ENCODE data around the gene RETREG2.

Gene RETREG2

DNA sequence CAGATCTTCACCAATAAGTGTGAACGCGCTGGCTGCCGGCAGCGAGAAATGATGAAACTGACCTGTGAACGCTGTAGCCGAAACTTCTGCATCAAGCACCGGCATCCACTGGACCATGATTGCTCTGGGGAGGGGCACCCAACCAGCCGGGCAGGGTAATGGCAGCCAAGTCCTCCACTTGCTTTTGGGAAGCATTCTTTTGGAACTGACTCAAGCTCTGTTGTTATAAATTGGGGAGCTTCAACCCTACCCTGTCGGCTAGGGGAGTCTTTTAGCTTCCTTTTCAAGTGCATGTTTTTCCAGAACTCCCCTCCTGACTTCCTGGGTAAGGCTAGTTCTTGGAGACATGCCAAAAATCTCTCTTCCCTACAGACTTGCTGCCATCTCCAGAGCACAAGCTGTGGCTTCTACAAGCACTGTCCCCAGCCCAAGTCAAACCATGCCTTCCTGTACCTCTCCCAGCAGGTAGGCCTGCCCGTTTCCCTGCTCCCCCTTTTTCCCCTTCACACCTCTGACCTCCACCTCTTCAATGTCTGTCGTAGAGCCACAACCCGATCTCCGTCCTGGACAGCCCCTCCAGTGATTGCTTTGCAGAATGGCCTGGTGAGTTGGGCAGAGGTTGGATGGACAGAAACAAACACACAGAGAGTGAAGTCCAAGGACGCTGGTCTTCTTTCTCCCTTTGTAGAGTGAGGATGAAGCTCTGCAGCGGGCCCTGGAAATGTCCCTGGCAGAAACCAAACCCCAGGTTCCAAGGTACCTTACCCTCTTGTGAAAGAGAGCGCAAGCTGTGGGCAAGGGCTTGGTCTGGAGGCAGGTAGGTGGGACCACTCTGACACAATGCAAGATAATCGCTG, 30.0 kb downstream of the RETREG2 start:
- peak overlapping the region in 6 of 7 experiments; percentile 33 to 90 (median 76) for H3K4me3 ChIP-seq (ENCODE audit: control insufficient read depth in 1 of 7, extremely low read depth in 1 of 7, insufficient read depth in 4 of 7, low read depth in 2 of 7, low read length in 6 of 7)
- CTCF ChIA-PET: interaction anchor here (0.9 to 17.2 kb wide), 11 partner anchors 9 to 87 kb away, joined by 3 to 238 read pairs (median 4); partner anchors contain the start of genes ABCB6, CNPPD1, NHEJ1 and SLC23A3

DNA sequence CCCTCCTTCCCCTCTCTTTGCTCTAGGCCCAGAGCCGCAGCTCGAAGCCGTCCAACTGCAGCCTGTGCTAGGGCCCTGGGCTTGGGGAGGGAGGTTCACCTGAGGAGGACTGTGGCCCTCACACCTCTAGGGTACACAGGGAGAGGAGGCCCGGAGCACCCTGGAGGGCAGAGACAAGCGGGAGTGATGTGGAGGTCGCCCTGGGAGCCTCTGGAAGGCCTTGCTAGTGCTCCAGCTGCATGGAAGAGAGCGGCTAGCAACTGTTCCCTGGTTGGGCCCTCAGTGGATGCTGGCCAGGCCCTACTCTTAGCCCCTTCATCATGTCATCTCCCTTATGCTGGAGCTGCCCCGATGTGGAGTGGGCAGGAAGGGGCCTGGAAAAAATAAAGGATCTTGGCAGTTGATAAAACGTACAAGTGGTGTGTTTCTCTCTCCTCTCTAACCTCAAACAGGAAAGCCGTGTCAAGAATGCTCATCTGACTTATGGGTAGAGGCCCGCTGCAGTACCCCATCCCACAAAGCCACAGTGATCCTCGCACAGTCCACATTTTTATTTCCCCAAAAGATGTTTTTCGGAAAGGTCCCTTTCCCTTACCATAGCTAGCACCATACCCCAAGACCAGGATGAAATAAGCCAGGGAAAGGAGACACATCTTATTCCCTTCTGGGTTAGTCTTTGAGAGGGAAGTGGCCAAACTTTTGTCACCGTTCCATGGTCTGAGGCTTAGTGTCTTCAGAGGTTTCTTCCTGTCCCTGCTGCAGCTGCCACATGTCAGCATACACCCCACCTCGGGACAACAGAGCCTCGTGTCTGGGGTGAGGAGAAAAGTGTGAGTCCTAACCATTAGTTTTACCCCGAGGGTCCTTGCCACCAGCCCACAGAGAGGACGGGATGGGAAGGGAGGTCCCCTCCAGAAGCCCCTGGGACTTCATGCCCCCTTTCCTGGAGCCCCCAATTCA, 31.4 kb downstream of the RETREG2 start:
- WGBS (ENCODE audit: insufficient coverage): 8% methylated on average over 8 of the region's 18 CpGs
- H3K4me3 ChIP-seq (ENCODE audit: control insufficient read depth in 1 of 7, extremely low read depth in 1 of 7, insufficient read depth in 4 of 7, low read depth in 2 of 7, low read length in 6 of 7): peak overlapping the region in 3 of 7 experiments; percentile 31 to 53 (median 32)
- H3K9me3 ChIP-seq (ENCODE audit: control extremely low read depth in 1 of 5, control insufficient read depth in 4 of 5, insufficient read depth in 2 of 5, low read depth in 1 of 5, low read length in 4 of 5): no peaks in the 10 kb centered on the region
- peaks cover 2 to 25% (median 14%) of the 10 kb centered on the region in 4 experiments for H3K36me3 ChIP-seq (ENCODE audit: control insufficient read depth in 4 of 4, insufficient read depth in 4 of 4, low read length in 3 of 4)
- peaks cover 23 to 52% (median 51%) of the 10 kb centered on the region in 4 experiments for H3K4me1 ChIP-seq (ENCODE audit: control extremely low read depth in 1 of 4, control insufficient read depth in 4 of 4, insufficient read depth in 4 of 4, low read length in 3 of 4)
- H3K27ac ChIP-seq (ENCODE audit: insufficient read depth in 1 of 2, low read depth in 1 of 2, low read length in 2 of 2, poor library complexity in 1 of 2, severe bottlenecking in 2 of 2): peak overlapping the region; percentile 62 to 69
- peak; percentile 28 to 64 (median 43) for DNase-seq
- CTCF ChIA-PET: interaction anchor here (0.8 to 17.2 kb wide), 7 partner anchors 8 to 51 kb away, joined by 3 to 238 read pairs (median 12); partner anchors contain the start of genes ABCB6, CNPPD1, NHEJ1 and SLC23A3
- H3K27me3 ChIP-seq (replicated peaks in 2 of 5; ENCODE audit: control insufficient read depth in 4 of 5, insufficient read depth in 5 of 5, low read length in 4 of 5): no peaks in the 10 kb centered on the region
- POLR2A ChIA-PET: interaction anchor here (0.6 kb wide), 1 partner anchor 38 kb away, joined by 3 read pairs; no protein-coding TSS in a partner anchor

More for the DNA sequence above, 30.0 kb downstream of the RETREG2 start:
- no peak for DNase-seq
- WGBS (ENCODE audit: insufficient coverage): 81% methylated on average over 11 of the region's 17 CpGs
- Histone ChIP-seq H3K9me3 (ENCODE audit: control extremely low read depth in 1 of 5, control insufficient read depth in 4 of 5, insufficient read depth in 2 of 5, low read depth in 1 of 5, low read length in 4 of 5) (no peaks in the 10 kb centered on the region), H3K36me3 (ENCODE audit: control insufficient read depth in 4 of 4, insufficient read depth in 4 of 4, low read length in 3 of 4) (peaks cover 2 to 25% (median 6%) of the 10 kb centered on the region in 4 experiments), H3K27me3 (replicated peaks in 2 of 5; ENCODE audit: control insufficient read depth in 4 of 5, insufficient read depth in 5 of 5, low read length in 4 of 5) (no peaks in the 10 kb centered on the region), H3K27ac (ENCODE audit: insufficient read depth in 1 of 2, low read depth in 1 of 2, low read length in 2 of 2, poor library complexity in 1 of 2, severe bottlenecking in 2 of 2) (peak overlapping the region in 1 of 2 experiments; percentile 69), H3K4me1 (ENCODE audit: control extremely low read depth in 1 of 4, control insufficient read depth in 4 of 4, insufficient read depth in 4 of 4, low read length in 3 of 4) (peaks cover 23 to 52% (median 51%) of the 10 kb centered on the region in 4 experiments)
- POLR2A ChIA-PET: no interaction called here

DNA sequence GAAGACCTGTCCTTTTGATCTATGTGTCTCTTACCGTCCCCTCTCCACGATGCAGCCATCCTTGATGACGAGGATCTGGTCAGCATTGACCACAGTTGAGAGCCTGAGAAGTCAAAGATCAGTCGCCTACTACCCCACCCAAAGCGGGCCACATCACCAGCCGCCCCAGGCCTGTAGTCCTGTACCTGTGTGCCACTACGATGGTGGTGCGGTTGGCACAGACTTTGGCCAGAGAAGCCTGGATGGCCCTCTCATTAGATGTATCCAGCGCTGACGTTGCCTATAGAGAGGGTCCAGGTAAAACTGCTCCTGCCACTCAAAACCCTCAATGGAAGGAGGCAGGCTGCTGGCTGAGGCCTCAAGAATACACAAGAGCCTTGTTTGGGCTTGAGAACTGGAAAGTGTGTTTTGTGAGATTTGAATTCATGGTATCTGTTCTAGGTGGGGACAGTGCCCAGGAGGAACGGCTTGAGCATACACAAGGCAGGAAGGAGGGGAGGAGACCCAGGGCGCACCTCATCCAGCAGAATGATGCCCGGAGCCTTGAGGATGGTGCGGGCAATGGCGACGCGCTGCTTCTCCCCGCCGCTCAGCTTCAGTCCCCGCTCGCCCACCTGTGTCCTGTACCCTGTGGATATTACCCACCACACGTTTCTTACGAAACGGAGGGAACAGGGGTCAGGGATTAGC, 32.3 kb downstream of the RETREG2 start:
- H3K36me3 ChIP-seq (ENCODE audit: control insufficient read depth in 4 of 4, insufficient read depth in 4 of 4, low read length in 3 of 4): peaks cover 2 to 25% (median 14%) of the 10 kb centered on the region in 4 experiments
- no peaks in the 10 kb centered on the region for H3K9me3 ChIP-seq (ENCODE audit: control extremely low read depth in 1 of 5, control insufficient read depth in 4 of 5, insufficient read depth in 2 of 5, low read depth in 1 of 5, low read length in 4 of 5)
- peak overlapping the region in 1 of 2 experiments; percentile 69 for H3K27ac ChIP-seq (ENCODE audit: insufficient read depth in 1 of 2, low read depth in 1 of 2, low read length in 2 of 2, poor library complexity in 1 of 2, severe bottlenecking in 2 of 2)
- H3K4me1 ChIP-seq (ENCODE audit: control extremely low read depth in 1 of 4, control insufficient read depth in 4 of 4, insufficient read depth in 4 of 4, low read length in 3 of 4): peaks cover 23 to 52% (median 51%) of the 10 kb centered on the region in 4 experiments
- CTCF ChIA-PET: interaction anchor here (1.5 to 17.2 kb wide), 6 partner anchors 8 to 56 kb away, joined by 4 to 238 read pairs (median 56); partner anchors contain the start of genes ABCB6, CNPPD1, NHEJ1 and SLC23A3
- peak overlapping the region in 2 of 7 experiments; percentile 5 to 16 for H3K4me3 ChIP-seq (ENCODE audit: control insufficient read depth in 1 of 7, extremely low read depth in 1 of 7, insufficient read depth in 4 of 7, low read depth in 2 of 7, low read length in 6 of 7)
- DNase-seq: no peak
- WGBS (ENCODE audit: insufficient coverage): 95% methylated on average over 22 of the region's 24 CpGs
- POLR2A ChIA-PET: interaction anchor here (0.6 kb wide), 1 partner anchor 39 kb away, joined by 3 read pairs; no protein-coding TSS in a partner anchor
- no peaks in the 10 kb centered on the region for H3K27me3 ChIP-seq (replicated peaks in 2 of 5; ENCODE audit: control insufficient read depth in 4 of 5, insufficient read depth in 5 of 5, low read length in 4 of 5)

DNA sequence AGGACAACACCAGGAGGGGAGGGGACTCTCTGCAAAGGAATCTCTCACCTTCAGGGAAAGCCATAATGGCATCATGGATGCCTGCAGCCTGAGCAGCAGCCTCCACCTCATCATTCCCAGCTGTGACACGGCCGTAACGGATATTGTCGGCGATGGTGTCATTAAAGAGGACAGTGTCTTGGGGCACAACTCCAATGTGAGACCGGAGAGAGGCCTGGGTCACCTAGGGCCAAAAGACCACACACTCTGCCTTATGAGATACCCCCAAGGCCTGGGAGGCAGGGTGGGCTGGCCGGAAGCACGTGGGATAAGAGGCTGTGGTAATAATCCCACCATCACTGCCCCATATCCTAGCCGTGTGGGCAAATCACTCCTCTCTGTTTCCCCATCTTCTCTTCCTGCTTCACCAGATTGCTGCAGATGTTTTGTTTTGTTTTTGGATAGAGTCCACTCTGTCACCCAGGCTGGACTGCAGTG, 32.8 kb downstream of the RETREG2 start:
- WGBS (ENCODE audit: insufficient coverage): 100% methylated on average over 6 of the region's 9 CpGs
- H3K4me1 ChIP-seq (ENCODE audit: control extremely low read depth in 1 of 4, control insufficient read depth in 4 of 4, insufficient read depth in 4 of 4, low read length in 3 of 4): peaks cover 23 to 49% (median 49%) of the 10 kb centered on the region in 4 experiments
- H3K27me3 ChIP-seq (replicated peaks in 2 of 5; ENCODE audit: control insufficient read depth in 4 of 5, insufficient read depth in 5 of 5, low read length in 4 of 5): no peaks in the 10 kb centered on the region
- ChIA-PET CTCF (interaction anchor here (0.8 to 17.2 kb wide), 11 partner anchors 8 to 85 kb away, joined by 3 to 238 read pairs (median 5); partner anchors contain the start of genes CNPPD1, NHEJ1, SLC23A3 and TUBA4B), POLR2A (no interaction called here)
- no peaks in the 10 kb centered on the region for H3K9me3 ChIP-seq (ENCODE audit: control extremely low read depth in 1 of 5, control insufficient read depth in 4 of 5, insufficient read depth in 2 of 5, low read depth in 1 of 5, low read length in 4 of 5)
- peaks cover 2 to 25% (median 14%) of the 10 kb centered on the region in 4 experiments for H3K36me3 ChIP-seq (ENCODE audit: control insufficient read depth in 4 of 4, insufficient read depth in 4 of 4, low read length in 3 of 4)
- H3K27ac ChIP-seq (ENCODE audit: insufficient read depth in 1 of 2, low read depth in 1 of 2, low read length in 2 of 2, poor library complexity in 1 of 2, severe bottlenecking in 2 of 2): no peak overlapping the region
- DNase-seq: no peak
- H3K4me3 ChIP-seq (ENCODE audit: control insufficient read depth in 1 of 7, extremely low read depth in 1 of 7, insufficient read depth in 4 of 7, low read depth in 2 of 7, low read length in 6 of 7): peak overlapping the region in 1 of 7 experiments; percentile 16

DNA sequence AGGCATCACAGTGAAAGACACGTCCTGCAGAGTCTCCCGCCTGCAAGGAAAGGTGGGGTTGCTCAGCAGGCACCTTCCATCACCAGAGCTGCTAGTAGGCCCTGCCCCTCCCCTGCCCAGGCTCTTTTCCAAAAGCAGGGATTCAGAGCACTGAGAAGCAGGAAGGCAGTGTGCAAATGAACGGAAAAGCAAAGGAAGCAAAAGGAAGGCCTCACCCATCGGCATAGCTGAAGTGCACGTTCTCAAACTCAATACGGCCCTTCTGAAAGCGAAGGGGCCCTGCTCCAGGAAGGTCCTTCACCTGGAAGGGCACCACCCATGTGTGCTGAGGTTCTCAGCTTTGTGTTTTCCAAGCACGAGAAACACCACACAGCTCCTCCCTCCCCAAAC, 34.9 kb downstream of the RETREG2 start:
- Histone ChIP-seq H3K4me1 (ENCODE audit: control extremely low read depth in 1 of 4, control insufficient read depth in 4 of 4, insufficient read depth in 4 of 4, low read length in 3 of 4) (peaks cover 18 to 50% (median 48%) of the 10 kb centered on the region in 4 experiments), H3K27ac (ENCODE audit: insufficient read depth in 1 of 2, low read depth in 1 of 2, low read length in 2 of 2, poor library complexity in 1 of 2, severe bottlenecking in 2 of 2) (no peak overlapping the region), H3K27me3 (replicated peaks in 2 of 5; ENCODE audit: control insufficient read depth in 4 of 5, insufficient read depth in 5 of 5, low read length in 4 of 5) (no peaks in the 10 kb centered on the region), H3K4me3 (ENCODE audit: control insufficient read depth in 1 of 7, extremely low read depth in 1 of 7, insufficient read depth in 4 of 7, low read depth in 2 of 7, low read length in 6 of 7) (no peak overlapping the region), H3K36me3 (ENCODE audit: control insufficient read depth in 4 of 4, insufficient read depth in 4 of 4, low read length in 3 of 4) (peaks cover 2 to 20% (median 12%) of the 10 kb centered on the region in 4 experiments), H3K9me3 (ENCODE audit: control extremely low read depth in 1 of 5, control insufficient read depth in 4 of 5, insufficient read depth in 2 of 5, low read depth in 1 of 5, low read length in 4 of 5) (no peaks in the 10 kb centered on the region)
- ChIA-PET POLR2A (no interaction called here), CTCF (interaction anchor here (0.9 to 17.2 kb wide), 11 partner anchors 15 to 141 kb away, joined by 3 to 238 read pairs (median 15); partner anchors contain the start of genes ANKZF1, ATG9A, CNPPD1 and GLB1L)
- no peak for DNase-seq
- 95% methylated on average over 8 of the region's 8 CpGs for WGBS (ENCODE audit: insufficient coverage)
